NT2/D1 (cell line): Measurements from ENCODE around the gene HS6ST3.

Experiments used
- DNase-seq: peaks from one replicate; pipeline ENCODE4 v3.0.0-alpha.2; 2011; ENCODE audit warnings: low read depth, low spot score
- H3K27me3 ChIP-seq: 2 replicates; pipeline ENCODE4 v1.6.0; 2011; ENCODE audit warnings: mild to moderate bottlenecking; ENCODE audit not compliant: insufficient read length, insufficient read depth
- H3K36me3 ChIP-seq: 2 replicates; pipeline ENCODE4 v1.6.1; 2011; ENCODE audit warnings: mild to moderate bottlenecking, low read length, mixed read lengths; ENCODE audit not compliant: insufficient read depth, insufficient read length
- H3K4me1 ChIP-seq: 2 replicates; pipeline ENCODE4 v1.5.1; 2011; ENCODE audit not compliant: insufficient read depth, insufficient read length
- H3K4me3 ChIP-seq: 2 replicates; pipeline ENCODE4 v1.5.1; 2011; ENCODE audit warnings: low read depth; ENCODE audit not compliant: insufficient read length
- H3K9ac ChIP-seq: 2 replicates; pipeline ENCODE4 v1.6.0; 2011; ENCODE audit warnings: low read depth; ENCODE audit not compliant: insufficient read length
- H3K9me3 ChIP-seq: 2 replicates; pipeline ENCODE4 v1.5.1; 2011; ENCODE audit warnings: mild to moderate bottlenecking, low read length; ENCODE audit not compliant: insufficient read depth
- SUZ12 ChIP-seq: IDR thresholded peaks from 2 replicates; pipeline ENCODE4 v1.6.1; 2011; ENCODE audit not compliant: insufficient read length, insufficient read depth; ENCODE audit errors: extremely low read depth
- YY1 ChIP-seq: IDR thresholded peaks from 2 replicates; pipeline ENCODE4 v1.6.1; 2011; ENCODE audit not compliant: insufficient read length, insufficient read depth
- ZNF274 ChIP-seq: IDR thresholded peaks from 2 replicates; pipeline ENCODE4 v1.6.1; 2011; ENCODE audit warnings: mild to moderate bottlenecking, low read depth, low read length

HS6ST3 gene

GRCh38 chr13:96821381-96821780 is 731.5 kb downstream of the HS6ST3 start:
- no peaks in the 10 kb centered on the region for H3K36me3 ChIP-seq
- no peak for DNase-seq
- H3K4me1 ChIP-seq, result no peaks in the 10 kb centered on the region
- TF ChIP-seq YY1 (no peak), ZNF274 (no peak), SUZ12 (no peak)
- H3K9ac ChIP-seq, result no peak overlapping the region
- H3K4me3 ChIP-seq, result no peak overlapping the region
- no peaks in the 10 kb centered on the region for H3K9me3 ChIP-seq
- H3K27me3 ChIP-seq, result no peaks in the 10 kb centered on the region

DNA sequence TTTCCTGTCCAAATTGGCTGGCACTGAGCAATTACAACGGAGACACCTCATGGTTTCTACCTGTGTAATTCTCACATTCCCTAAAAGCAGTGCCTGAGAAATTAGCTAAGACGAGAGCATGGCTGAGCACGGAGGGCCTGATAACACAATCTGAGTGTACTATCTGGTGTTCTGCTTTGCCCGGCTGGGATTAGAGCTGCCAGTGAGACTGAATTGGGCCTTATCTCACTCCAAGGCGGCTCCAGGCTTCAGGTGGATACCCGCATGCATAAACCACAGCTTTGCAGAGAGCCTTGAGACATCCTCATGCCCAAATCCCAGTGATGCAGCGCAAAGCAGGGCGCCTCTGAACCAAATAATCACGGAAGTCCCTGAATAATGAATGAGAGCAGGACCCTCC is 732.1 kb downstream of the HS6ST3 start:
- Histone ChIP-seq H3K27me3 (no peaks in the 10 kb centered on the region), H3K36me3 (no peaks in the 10 kb centered on the region), H3K4me3 (no peak overlapping the region), H3K4me1 (no peaks in the 10 kb centered on the region), H3K9me3 (no peaks in the 10 kb centered on the region), H3K9ac (no peak overlapping the region)
- no peak for DNase-seq
- TF ChIP-seq ZNF274 (no peak), SUZ12 (no peak), YY1 (no peak)

DNA sequence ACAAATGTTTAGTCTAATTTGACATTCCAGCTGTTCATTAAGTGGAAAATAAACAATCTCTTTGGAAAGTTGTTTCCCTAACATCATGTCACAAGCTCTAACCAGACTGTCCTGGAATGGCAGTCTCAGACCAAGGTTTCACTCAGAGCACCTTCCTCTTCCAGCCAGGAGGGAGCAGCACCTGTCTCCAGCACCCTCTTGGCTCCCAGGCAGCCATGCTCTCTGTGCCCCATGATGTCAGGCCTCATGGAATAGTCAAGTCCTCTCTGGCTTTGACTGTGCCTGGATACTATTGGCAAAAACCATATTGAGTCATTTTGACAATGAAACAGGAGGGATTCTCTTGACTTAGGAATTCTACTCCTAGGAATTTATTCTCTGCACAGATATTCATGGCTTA is 733.0 kb downstream of the HS6ST3 start:
- DNase-seq, result peak; percentile 36
- Histone ChIP-seq H3K9me3 (no peaks in the 10 kb centered on the region), H3K36me3 (no peaks in the 10 kb centered on the region), H3K27me3 (no peaks in the 10 kb centered on the region), H3K4me1 (no peaks in the 10 kb centered on the region), H3K9ac (no peak overlapping the region), H3K4me3 (no peak overlapping the region)
- TF ChIP-seq ZNF274, result no peak
- no peak for TF ChIP-seq SUZ12
- TF ChIP-seq YY1, result no peak

DNA sequence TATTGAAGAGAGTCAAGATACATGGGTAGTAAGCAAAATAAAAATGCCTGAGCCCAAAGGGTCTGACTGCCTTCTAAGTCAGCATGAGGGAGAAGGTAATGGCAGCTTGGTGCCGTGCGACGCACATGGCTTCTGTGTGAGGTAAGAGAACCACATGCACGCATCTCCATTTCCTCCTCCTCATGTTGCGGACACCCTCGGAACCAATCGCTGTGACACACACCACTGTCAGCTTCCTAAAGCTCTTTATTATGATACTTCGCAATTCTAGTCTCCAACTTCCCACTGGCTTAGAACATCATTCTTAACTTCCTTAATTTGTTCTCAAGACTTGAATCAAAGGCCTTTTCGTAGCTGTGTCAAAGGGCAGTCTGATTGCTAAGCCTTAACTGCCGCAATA is 734.2 kb downstream of the HS6ST3 start:
- no peak for TF ChIP-seq SUZ12
- DNase-seq, result no peak
- Histone ChIP-seq H3K27me3 (no peaks in the 10 kb centered on the region), H3K4me1 (no peaks in the 10 kb centered on the region), H3K36me3 (no peaks in the 10 kb centered on the region), H3K4me3 (no peak overlapping the region), H3K9ac (no peak overlapping the region), H3K9me3 (no peaks in the 10 kb centered on the region)

DNA sequence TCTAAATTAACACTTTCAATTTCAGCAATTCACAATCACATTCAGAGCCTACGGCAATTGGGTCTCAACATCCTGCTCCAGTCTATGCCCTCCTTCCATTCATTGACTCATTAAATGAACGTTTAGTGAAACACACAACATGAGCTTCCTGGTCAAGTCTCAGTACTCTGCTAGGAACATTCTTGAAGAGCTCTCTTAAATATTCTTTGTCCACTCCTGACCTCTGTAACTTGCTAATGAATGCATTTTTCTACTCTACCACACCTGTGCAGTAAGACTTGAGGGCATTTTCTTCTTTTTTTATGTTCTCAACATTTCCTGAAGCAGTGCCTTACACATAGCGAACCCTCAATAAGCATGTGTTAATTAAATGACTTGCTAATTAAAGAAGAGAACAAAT is 735.7 kb downstream of the HS6ST3 start:
- H3K36me3 ChIP-seq, result no peaks in the 10 kb centered on the region
- H3K9ac ChIP-seq, result no peak overlapping the region
- H3K4me3 ChIP-seq, result no peak overlapping the region
- no peaks in the 10 kb centered on the region for H3K27me3 ChIP-seq
- no peak for DNase-seq
- TF ChIP-seq ZNF274 (no peak), YY1 (no peak), SUZ12 (no peak)
- no peaks in the 10 kb centered on the region for H3K4me1 ChIP-seq
- H3K9me3 ChIP-seq, result no peaks in the 10 kb centered on the region

GRCh38 chr13:96834626-96835025 is 744.7 kb downstream of the HS6ST3 start:
- Histone ChIP-seq H3K36me3 (no peaks in the 10 kb centered on the region), H3K9me3 (no peaks in the 10 kb centered on the region), H3K4me3 (no peak overlapping the region), H3K27me3 (no peaks in the 10 kb centered on the region), H3K4me1 (no peaks in the 10 kb centered on the region), H3K9ac (no peak overlapping the region)
- no peak for DNase-seq
- TF ChIP-seq ZNF274, result no peak
- TF ChIP-seq SUZ12, result no peak
- no peak for TF ChIP-seq YY1

GRCh38 chr13:96835546-96835945 is 745.6 kb downstream of the HS6ST3 start:
- no peak for TF ChIP-seq SUZ12
- no peak for TF ChIP-seq ZNF274
- no peak for TF ChIP-seq YY1
- Histone ChIP-seq H3K4me3 (no peak overlapping the region), H3K9me3 (no peaks in the 10 kb centered on the region), H3K27me3 (no peaks in the 10 kb centered on the region), H3K4me1 (no peaks in the 10 kb centered on the region), H3K36me3 (no peaks in the 10 kb centered on the region), H3K9ac (no peak overlapping the region)
- no peak for DNase-seq

- no peak for DNase-seq
- Histone ChIP-seq H3K9me3 (no peaks in the 10 kb centered on the region), H3K4me3 (no peak overlapping the region), H3K27me3 (no peaks in the 10 kb centered on the region), H3K9ac (no peak overlapping the region), H3K36me3 (no peaks in the 10 kb centered on the region), H3K4me1 (no peaks in the 10 kb centered on the region)
- TF ChIP-seq SUZ12 (no peak), YY1 (no peak), ZNF274 (no peak)
Measured at GRCh38 chr13:96836733-96837132, 746.8 kb downstream of the HS6ST3 start.
